BLaER1 (cell line): Measurements from ENCODE around the gene MDH2.
"Not testable (repeated sequence)": the region's sequence is repeated elsewhere in the genome, so short reads cannot be mapped to it uniquely, and the experiment has no call there.

Experiments used
- H3K27ac ChIP-seq: shearing (Covaris generic); formaldehyde crosslinking; 2 replicates; pipeline ENCODE4 v1.8.1; 2022
- H3K27me3 ChIP-seq: shearing (Covaris generic); formaldehyde crosslinking; 2 replicates; pipeline ENCODE4 v1.8.1; 2022
- H3K36me3 ChIP-seq: shearing (Covaris generic); formaldehyde crosslinking; 2 replicates; pipeline ENCODE4 v1.8.1; 2022
- H3K4me1 ChIP-seq: shearing (Covaris generic); formaldehyde crosslinking; 2 replicates; pipeline ENCODE4 v1.8.1; 2022
- H3K4me2 ChIP-seq: shearing (Covaris generic); formaldehyde crosslinking; 2 replicates; pipeline ENCODE4 v1.8.1; 2022
- H3K4me3 ChIP-seq: shearing (Covaris generic); formaldehyde crosslinking; 2 replicates; pipeline ENCODE4 v1.8.1; 2022
- H3K9ac ChIP-seq: shearing (Covaris generic); formaldehyde crosslinking; 2 replicates; pipeline ENCODE4 v1.8.1; 2022
- H3K9me3 ChIP-seq: shearing (Covaris generic); formaldehyde crosslinking; 2 replicates; pipeline ENCODE4 v1.8.1; 2022
- H4K20me1 ChIP-seq: shearing (Covaris generic); formaldehyde crosslinking; 2 replicates; pipeline ENCODE4 v1.8.1; 2022
- Cebpa-rat ChIP-seq: shearing (Covaris generic); IDR thresholded peaks from 2 replicates; pipeline ENCODE4 v1.8.1; 2022

Gene MDH2

GRCh38 chr7:76077435-76077834 lies 29.5 kb downstream of the MDH2 start:
- Histone ChIP-seq H3K9ac (no peak overlapping the region), H3K4me2 (no peak overlapping the region), H3K4me3 (no peak overlapping the region), H4K20me1 (peaks cover 14% of the 10 kb centered on the region; the same call in 1 of the 2 replicates), H3K27ac (no peak overlapping the region), H3K36me3 (peaks cover 85% of the 10 kb centered on the region), H3K27me3 (no peaks in the 10 kb centered on the region), H3K9me3 (peaks cover 14% of the 10 kb centered on the region), H3K4me1 (no peaks in the 10 kb centered on the region)
- no peak for TF ChIP-seq Cebpa-rat

GRCh38 chr7:76080204-76080603 lies 32.3 kb downstream of the MDH2 start:
- Histone ChIP-seq H3K9me3 (peaks cover 8% of the 10 kb centered on the region), H3K27ac (no peak overlapping the region), H3K36me3 (peaks cover 84% of the 10 kb centered on the region), H4K20me1 (no peaks in the 10 kb centered on the region), H3K27me3 (no peaks in the 10 kb centered on the region), H3K4me3 (no peak overlapping the region), H3K9ac (no peak overlapping the region), H3K4me1 (no peaks in the 10 kb centered on the region), H3K4me2 (no peak overlapping the region)
- no peak for TF ChIP-seq Cebpa-rat

GRCh38 chr7:76084115-76084514 lies 36.2 kb downstream of the MDH2 start:
- peaks cover 96% of the 10 kb centered on the region for H3K36me3 ChIP-seq
- H3K9me3 ChIP-seq, H3K27ac ChIP-seq, H4K20me1 ChIP-seq, H3K4me2 ChIP-seq, H3K4me1 ChIP-seq, H3K9ac ChIP-seq, H3K27me3 ChIP-seq, H3K4me3 ChIP-seq: not testable (repeated sequence)

- Histone ChIP-seq H3K4me2 (no peak overlapping the region), H3K27ac (no peak overlapping the region), H3K4me1 (no peaks in the 10 kb centered on the region), H3K9me3 (no peaks in the 10 kb centered on the region), H4K20me1 (no peaks in the 10 kb centered on the region), H3K36me3 (peaks cover 98% of the 10 kb centered on the region), H3K27me3 (no peaks in the 10 kb centered on the region), H3K9ac (no peak overlapping the region), H3K4me3 (no peak overlapping the region)
- no peak for TF ChIP-seq Cebpa-rat
Observed at GRCh38 chr7:76086070-76086469, 38.2 kb downstream of the MDH2 start.

GRCh38 chr7:76087362-76087791 lies 39.5 kb downstream of the MDH2 start:
- not testable (repeated sequence) for H3K9me3 ChIP-seq, H3K4me1 ChIP-seq, H3K4me3 ChIP-seq, H3K27ac ChIP-seq, H4K20me1 ChIP-seq, H3K9ac ChIP-seq, H3K4me2 ChIP-seq, H3K27me3 ChIP-seq
- H3K36me3 ChIP-seq: peaks cover 98% of the 10 kb centered on the region

GRCh38 chr7:76089865-76090475 lies 42.1 kb downstream of the MDH2 start:
- no peaks in the 10 kb centered on the region for H4K20me1 ChIP-seq
- H3K27me3 ChIP-seq: no peaks in the 10 kb centered on the region
- no peak overlapping the region for H3K27ac ChIP-seq
- peaks cover 99% of the 10 kb centered on the region for H3K36me3 ChIP-seq
- no peak for TF ChIP-seq Cebpa-rat
- no peak overlapping the region for H3K4me2 ChIP-seq
- no peak overlapping the region for H3K9ac ChIP-seq
- no peaks in the 10 kb centered on the region for H3K4me1 ChIP-seq
- H3K9me3 ChIP-seq: no peaks in the 10 kb centered on the region
- no peak overlapping the region for H3K4me3 ChIP-seq

- Histone ChIP-seq H3K9ac (no peak overlapping the region), H3K27ac (no peak overlapping the region), H3K9me3 (no peaks in the 10 kb centered on the region), H4K20me1 (no peaks in the 10 kb centered on the region), H3K27me3 (no peaks in the 10 kb centered on the region), H3K4me2 (no peak overlapping the region), H3K36me3 (peaks cover 99% of the 10 kb centered on the region), H3K4me1 (no peaks in the 10 kb centered on the region), H3K4me3 (no peak overlapping the region)
- no peak for TF ChIP-seq Cebpa-rat
Observed at GRCh38 chr7:76091506-76091905, 43.6 kb downstream of the MDH2 start.

- not testable (repeated sequence) for H3K9ac ChIP-seq, H4K20me1 ChIP-seq, H3K4me3 ChIP-seq, H3K27me3 ChIP-seq, H3K9me3 ChIP-seq, H3K4me2 ChIP-seq, H3K4me1 ChIP-seq, H3K27ac ChIP-seq
- H3K36me3 ChIP-seq: peaks cover 100% of the 10 kb centered on the region
Observed at GRCh38 chr7:76093531-76093930, 45.6 kb downstream of the MDH2 start.

- not testable (repeated sequence) for H4K20me1 ChIP-seq, H3K4me1 ChIP-seq, H3K27me3 ChIP-seq, H3K9ac ChIP-seq, H3K4me2 ChIP-seq, H3K4me3 ChIP-seq, H3K9me3 ChIP-seq, H3K27ac ChIP-seq
- peaks cover 98% of the 10 kb centered on the region for H3K36me3 ChIP-seq
Observed at GRCh38 chr7:76094326-76094725, 46.4 kb downstream of the MDH2 start.

GRCh38 chr7:76095908-76096307 lies 48.0 kb downstream of the MDH2 start:
- H3K36me3 ChIP-seq: peaks cover 98% of the 10 kb centered on the region
- H3K9me3 ChIP-seq: no peaks in the 10 kb centered on the region
- H3K27ac ChIP-seq: no peak overlapping the region
- H4K20me1 ChIP-seq: no peaks in the 10 kb centered on the region
- no peaks in the 10 kb centered on the region for H3K27me3 ChIP-seq
- H3K4me1 ChIP-seq: no peaks in the 10 kb centered on the region
- TF ChIP-seq Cebpa-rat: peak; percentile 27; the same call in 1 of the 2 replicates
- no peak overlapping the region for H3K4me3 ChIP-seq
- H3K4me2 ChIP-seq: no peak overlapping the region
- H3K9ac ChIP-seq: no peak overlapping the region

GRCh38 chr7:76101693-76102437 lies 54.0 kb downstream of the MDH2 start:
- H3K4me1 ChIP-seq: peaks cover 51% of the 10 kb centered on the region
- not testable (repeated sequence) for H3K4me3 ChIP-seq, H4K20me1 ChIP-seq, H3K27ac ChIP-seq, H3K9me3 ChIP-seq, H3K9ac ChIP-seq, H3K27me3 ChIP-seq
- H3K36me3 ChIP-seq: peaks cover 65% of the 10 kb centered on the region
- peak overlapping the region; percentile 15 for H3K4me2 ChIP-seq

- Histone ChIP-seq H3K36me3 (peaks cover 46% of the 10 kb centered on the region), H3K4me2 (peak overlapping the region; percentile 96), H3K4me1 (peaks cover 65% of the 10 kb centered on the region)
- H3K9ac ChIP-seq, H3K27me3 ChIP-seq, H3K9me3 ChIP-seq, H3K4me3 ChIP-seq, H4K20me1 ChIP-seq, H3K27ac ChIP-seq: not testable (repeated sequence)
Observed at GRCh38 chr7:76103788-76104187, 55.9 kb downstream of the MDH2 start.

GRCh38 chr7:76106130-76106529 lies 58.2 kb downstream of the MDH2 start:
- H4K20me1 ChIP-seq, H3K27me3 ChIP-seq, H3K9me3 ChIP-seq: not testable (repeated sequence)
- peak overlapping the region; percentile 96 for H3K4me2 ChIP-seq
- peaks cover 24% of the 10 kb centered on the region for H3K36me3 ChIP-seq
- peak overlapping the region; percentile 82 for H3K27ac ChIP-seq
- H3K9ac ChIP-seq: peak overlapping the region; percentile 85
- H3K4me3 ChIP-seq: peak overlapping the region; percentile 71
- peaks cover 88% of the 10 kb centered on the region for H3K4me1 ChIP-seq
